GM19035 (cell line): ENCODE results near the gene GCLC.
A peak's percentile ranks its signal among the peaks of the same experiment; 100 is the strongest.
"Not testable (repeated sequence)": the region's sequence is repeated elsewhere in the genome, so short reads cannot be mapped to it uniquely, and the experiment has no call there.

Experiments used
- ATAC-seq: cut with Tn5 transposase; IDR thresholded peaks from one replicate; pipeline ENCODE4 v1.9.1; 2021; ENCODE audit not compliant: unreplicated experiment

Gene GCLC

DNA sequence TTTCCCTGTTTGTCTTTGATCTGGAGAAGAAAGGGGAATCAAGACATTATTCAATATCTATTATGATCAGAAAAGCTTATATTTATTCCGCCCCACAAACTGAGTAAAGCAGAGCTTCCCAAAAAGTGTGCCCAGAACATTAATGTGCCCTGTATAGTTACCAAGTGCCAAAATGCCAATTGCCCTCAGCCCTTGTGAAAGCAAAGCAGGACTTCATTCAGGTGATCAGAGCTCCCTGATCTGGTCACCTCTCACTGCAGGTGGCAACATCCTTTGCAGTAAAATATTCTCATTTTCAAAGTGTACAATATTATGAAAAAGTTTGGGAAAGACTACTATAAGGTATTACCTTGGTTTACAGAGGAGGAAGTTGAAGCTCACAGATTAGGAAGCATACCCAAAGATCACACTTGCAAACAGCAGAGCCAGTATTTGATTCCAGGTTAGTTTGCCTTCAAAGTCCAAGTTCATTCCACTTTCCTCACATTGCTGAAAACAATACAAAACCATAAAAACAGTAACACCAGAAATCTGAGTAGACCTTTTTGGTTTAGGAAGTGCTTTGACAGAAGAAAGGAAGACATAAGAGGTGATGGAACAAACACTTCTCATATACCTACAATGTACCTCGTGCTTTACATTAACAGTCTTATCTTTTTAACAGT, 19.6 kb upstream of the GCLC start:
- ATAC-seq = no peak

DNA sequence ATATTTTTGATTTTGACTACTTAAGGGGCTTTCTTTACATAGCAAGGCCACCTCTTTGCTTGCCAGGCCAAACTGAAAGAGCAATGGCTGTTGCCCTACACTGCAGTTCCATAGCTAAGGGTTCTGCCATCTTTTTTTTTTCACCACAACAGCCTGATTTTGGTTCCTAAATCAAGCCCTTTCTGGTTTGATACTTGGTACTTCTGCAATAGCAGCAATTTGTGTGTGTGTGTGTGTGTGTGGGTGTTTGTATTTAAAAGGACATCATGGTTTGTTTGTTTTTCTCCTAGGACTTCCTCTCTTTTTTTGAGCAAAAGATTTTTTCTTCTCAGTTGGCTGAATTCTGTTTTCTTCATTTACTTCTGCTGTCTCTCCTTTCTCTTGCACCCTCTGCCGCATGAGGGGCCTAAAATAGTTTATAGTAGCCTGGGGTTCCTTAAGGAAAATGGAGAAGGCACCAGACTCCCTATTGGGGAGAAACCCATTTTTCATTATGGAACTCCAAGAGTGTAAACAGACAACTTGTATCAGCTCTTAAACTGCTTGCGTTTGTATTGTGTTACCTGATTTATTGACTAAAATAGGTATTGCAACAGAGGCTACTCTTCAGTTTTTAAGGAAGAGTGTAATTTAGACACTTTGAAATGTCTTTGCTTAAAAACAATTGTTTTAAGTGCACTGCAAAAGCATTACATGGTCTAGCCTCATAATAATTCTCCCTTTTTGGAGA, 12.2 kb upstream of the GCLC start:
- no peak for ATAC-seq

DNA sequence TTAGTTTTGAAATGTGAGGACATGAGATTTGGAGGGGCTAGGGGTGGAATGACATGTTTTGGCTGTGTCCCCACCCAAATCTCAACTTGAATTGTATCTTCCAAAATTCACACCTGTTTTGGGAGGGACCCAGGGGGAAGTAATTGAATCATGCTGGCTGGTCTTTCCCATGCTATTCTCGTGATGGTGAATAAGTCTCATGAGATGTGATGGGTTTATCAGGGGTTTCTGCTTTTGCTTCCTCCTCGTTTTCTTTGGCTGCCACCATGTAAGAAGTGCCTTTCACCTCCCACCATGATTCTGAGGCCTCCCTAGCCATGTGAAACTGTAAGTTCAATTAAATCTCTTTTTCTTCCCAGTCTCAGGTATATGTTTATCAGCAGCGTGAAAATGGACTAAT, 8.7 kb upstream of the GCLC start:
- ATAC-seq = not testable (repeated sequence)

DNA sequence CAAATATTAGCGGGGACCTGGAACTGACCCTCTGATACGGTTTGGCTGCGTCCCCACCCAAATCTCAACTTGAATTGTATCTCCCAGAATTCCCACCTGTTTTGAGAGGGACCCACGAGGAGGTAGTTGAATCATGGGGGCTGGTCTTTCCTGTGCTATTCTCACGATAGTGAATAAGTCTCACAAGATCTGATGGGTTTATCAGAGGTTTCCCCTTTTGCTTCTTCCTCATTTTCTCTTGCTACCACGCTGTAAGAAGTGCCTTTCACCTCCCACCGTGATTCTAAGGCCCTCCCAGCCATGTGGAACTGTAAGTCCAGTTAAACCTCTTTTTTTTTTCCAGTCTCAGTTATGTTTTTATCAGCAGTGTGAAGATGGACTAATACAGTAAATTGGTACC, 6.8 kb upstream of the GCLC start:
- not testable (repeated sequence) for ATAC-seq

DNA sequence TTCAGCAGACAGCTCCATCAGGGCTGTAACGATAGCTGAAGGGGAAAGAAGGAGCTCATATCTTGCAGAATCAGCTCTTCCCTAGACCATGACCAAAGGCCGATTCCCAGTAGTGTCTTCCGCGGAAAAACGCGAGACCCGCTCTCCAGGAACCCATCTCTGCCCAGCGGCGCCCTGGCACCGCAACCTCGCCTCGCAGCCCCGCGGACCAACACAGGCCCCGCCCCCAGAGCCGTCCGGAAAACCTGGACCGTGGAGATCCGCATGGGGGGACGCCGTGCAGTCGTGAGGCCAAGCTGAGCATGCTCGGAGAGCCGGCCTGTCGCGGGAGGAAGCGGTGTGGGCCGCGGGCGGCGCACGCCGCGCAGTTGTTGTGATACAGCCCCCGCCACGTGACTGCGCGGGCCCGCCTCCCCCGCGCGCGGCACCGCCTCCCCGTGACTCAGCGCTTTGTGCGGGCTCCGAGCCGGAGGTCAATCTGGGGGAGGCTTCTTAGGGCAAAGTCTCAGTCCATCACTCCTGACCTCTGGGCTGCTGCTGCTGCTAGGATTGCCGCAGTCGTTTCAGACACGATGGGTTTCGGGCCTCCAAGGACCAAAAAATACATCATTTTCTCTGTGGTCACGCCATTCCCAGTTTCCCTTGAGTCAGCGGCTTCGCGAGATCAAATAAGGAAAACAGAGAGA, 3.1 kb upstream of the GCLC start:
- peak; percentile 68 for ATAC-seq

DNA sequence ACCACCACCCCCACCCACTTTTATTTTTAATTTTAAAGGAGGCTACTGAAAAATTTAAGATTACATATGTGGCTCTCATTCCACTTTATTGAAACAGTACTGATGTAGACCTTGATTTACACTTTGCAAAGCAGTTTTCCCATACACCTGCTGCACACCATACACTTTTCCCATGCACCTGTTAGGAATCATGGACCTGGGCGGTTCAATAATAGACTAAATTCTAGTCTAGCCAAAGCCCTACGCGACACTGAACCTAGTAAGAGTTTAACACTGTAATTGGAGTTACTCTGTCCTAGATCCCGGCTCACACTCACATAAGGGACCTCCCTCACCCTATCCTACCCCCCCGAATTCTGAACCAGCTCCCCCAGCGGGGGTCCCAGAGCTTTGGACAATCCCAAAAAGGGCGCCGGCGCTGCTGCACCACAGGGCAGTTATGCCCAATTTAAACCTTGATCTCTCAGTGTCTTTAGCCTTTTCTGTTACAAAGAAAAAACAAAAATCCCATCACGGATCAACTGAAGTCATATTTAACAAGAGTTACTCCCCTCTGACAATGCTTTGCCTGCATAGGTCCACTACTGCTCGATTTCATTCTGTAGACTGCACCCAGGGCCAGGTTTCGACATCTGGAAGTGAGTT, 2.4 kb upstream of the GCLC start:
- no peak for ATAC-seq

DNA sequence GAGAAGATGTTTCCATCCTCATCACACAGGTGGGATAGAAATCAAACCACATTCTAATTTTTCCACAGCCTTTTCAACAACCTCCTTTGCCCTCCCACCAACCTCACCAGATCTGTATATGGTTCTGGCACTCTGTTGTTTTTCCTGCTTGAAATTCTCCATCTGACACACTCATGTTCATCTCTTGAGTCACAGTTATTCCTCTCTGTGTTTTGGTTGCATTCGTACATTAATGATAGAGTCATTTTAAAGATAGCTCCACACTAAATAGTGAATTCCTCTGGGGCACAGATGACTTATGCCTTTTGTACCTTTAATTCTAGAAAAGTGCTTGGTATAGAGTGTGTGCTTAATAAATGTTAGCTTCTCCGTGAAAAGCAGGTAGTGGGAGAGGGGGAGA, 1.4 kb upstream of the GCLC start:
- ATAC-seq = no peak

DNA sequence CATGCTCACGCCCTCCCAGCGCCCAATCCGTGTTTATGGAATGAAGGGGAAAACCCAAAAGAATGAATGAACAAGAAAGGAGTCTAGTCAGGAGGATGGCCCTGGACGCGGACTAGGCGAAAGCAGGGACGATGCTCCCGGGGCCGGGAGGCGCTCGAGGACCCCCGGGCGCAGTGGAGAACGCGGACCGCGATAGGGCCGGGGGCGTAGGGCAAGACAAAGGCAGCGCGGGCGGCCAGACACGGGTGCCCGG, 758 bp downstream of the GCLC start:
- no peak for ATAC-seq

DNA sequence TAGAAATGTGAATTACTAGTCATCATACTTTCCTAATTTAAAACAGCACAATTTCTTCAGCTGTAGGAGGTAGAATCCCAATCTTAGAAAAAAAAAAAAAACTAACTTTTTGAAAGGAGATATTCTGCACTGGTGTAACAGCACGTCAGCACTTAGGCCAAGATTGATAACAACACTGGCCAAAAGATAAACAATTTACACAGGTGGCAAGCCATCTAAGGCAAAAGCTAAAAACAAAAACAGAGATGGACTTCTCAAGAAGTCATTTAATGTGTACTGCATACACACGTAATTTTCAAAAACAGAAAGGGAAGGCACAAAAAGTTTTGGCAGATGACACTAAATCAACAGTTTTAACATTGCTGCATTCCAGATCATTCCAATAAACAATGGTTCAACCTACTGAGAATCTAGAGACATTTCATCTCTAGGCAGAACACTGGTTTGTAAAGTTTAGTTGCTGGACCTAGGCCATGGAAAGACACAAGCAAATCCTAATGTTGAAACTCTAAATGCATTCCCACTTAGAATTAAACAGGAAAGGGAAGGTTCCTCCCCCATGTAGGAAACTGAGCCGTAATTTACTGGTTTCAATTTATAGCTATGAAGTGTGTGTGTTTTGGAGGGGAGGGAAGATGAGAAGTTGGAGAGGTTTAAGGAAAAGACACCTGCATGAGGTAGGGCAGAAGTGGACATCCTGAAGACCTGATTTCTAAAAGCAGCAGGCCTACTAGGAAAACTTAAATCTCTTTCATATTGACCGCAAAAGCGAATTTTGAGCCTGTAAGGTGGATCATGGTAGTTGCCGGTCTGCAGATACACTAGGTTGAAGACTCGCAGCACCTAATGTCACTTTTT, 1.3 kb downstream of the GCLC start:
- ATAC-seq = no peak

DNA sequence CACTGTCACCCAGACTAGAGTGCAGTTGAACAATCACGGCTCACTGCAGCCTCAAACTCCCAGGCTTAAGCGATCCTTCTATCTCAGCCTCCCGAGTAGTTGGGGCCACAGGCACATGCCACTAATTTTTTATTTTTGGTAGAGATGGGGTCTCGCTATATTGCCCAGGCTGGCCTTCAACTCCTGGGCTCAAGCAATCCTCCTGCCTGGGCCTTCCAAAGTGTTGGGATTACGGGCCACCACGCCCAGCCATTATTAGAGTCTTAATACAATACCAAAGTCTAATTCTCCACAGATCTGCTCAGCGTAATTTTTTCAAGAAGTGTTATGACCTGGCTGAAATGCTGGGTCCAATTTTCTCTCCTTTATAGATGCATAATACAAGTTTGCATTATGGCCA, 3.0 kb downstream of the GCLC start:
- no peak for ATAC-seq

DNA sequence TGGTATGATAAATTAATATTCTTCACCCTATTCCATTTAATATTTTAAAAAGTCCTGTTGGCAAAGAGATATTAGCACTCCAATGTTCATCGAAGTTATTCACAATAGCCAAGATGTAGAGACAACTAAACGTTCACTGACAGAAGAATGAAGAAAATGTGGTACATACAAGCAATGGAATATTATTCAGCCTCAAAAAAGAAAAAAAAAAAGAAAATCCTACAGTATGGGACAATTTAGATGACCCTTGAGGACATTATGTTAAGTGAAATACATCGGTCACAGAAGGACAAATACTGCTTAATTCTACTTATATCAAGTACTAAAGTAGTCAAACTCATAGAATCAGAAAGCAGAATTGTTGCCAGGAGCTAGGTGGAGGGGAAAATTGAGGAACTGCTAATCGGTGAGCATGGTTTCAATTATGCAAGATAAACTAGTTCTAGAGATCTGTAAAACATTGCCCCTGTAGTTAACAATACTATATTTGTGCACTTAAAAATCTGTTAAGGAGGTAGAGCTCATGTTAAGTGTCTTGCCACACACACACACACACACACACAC, 4.7 kb downstream of the GCLC start:
- ATAC-seq = no peak

DNA sequence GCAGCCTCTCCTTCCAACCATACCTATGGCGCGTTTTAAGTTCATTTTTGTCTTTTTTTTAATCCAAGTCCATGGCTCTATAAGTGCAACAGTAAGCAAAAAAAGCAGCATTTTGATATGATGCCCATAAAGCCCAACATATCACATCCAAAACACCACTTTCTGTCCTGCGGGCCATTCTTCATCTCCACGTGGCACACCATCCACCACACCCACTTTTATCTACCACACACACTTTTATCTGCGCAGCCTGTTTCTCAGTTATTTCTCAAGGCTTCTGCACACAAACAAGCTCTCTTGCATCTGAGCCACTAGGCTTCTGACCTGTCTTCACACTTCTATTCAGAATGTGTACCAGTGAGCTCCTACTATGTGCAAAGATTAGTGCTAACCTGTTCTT, 5.3 kb downstream of the GCLC start:
- ATAC-seq = no peak

DNA sequence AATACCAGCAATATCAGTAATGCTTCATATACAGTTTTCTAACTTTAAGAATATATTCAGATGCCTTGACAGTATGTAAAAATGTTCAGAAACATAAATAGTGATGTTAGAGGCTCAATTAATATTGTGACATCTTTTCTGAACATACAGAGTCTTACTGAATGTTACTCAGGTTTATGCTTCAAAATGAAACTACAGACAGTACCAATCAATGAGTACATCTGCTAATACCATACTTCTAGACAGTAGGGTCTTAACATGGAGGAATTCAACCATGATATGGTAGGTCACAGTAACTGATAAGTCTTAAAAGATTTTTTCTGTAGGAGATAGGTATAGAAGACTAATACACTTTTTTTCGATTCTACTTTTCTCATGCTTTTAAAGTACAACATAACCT, 8.3 kb downstream of the GCLC start:
- no peak for ATAC-seq

DNA sequence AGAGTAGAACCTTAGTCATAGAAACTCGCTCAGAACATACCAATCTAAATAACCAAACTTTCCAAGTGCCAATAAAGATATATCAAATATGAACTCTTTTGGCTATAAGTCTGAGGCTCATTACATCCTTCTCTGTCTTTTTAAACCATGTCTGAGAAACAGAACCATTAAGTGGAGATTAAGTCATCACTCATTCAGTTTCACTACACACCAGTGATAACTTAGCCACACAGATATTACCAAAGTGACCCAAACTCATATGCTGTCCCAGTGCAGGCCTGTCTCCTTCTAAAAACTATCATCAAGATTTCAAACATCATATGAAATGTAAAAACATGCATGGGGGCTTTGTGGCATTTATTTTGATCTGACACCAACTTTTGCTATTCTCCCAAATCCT, 12.0 kb downstream of the GCLC start:
- no peak for ATAC-seq

DNA sequence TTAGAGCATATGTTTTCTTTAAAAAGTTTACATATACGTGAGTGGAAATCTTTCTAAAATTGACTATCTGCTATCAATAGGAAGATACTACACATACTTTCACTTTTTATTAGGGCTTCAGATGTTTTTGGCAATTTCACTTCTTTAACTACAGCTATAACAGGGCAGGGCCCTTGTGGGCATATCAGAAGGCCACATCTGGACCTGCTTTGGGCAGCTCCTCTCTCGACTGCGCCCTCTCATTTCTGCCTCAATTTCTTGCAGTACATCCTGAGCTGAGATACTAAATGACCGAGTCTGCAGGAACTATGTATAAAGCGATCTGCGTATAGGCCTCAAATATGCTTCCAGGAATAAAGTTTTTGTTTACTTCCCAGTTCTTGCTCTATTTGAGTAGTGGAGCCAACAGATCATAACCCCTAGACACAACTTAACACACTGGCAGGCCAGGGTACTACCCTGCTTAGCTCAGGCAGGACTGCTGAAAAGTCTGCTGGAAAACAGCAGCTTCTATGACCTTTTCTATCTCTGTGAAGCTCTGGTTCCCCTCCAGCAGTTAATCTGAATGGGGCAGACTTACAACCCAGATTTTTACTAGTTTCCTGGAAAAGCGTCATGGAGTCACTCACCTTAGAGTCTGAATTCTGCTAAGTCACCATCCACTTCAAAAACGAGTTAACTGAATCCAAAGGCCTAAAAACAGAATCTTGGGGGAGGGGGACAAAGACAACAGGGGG, 12.7 kb downstream of the GCLC start:
- no peak for ATAC-seq

DNA sequence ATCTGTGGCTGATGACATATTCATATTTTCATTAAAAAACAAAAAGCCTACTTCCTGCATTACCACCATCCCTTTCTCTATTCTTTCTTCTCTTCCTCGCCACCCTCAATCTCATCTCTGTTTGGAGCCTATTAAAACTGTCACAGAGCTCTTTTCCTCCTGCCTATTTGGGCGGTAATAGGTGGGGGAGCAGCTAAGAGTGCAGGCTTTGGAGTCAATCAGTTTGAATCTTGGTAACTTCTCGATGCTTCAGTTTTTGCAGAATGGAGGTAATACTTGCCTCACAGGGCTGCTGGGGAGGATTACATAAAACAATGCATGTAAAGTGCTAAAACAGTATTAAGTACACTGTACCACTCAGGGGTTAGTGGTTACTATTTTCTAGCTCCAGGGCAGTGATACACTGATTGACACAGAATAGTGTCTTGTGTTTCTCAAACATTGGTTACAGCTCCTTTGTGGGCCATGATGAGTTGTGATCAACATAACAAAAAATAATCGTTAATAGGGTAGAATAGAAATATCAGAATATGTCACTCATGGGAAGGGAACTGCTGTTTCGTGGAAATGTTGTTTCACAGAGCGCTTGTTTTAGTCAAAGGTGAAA, 14.0 kb downstream of the GCLC start:
- no peak for ATAC-seq

DNA sequence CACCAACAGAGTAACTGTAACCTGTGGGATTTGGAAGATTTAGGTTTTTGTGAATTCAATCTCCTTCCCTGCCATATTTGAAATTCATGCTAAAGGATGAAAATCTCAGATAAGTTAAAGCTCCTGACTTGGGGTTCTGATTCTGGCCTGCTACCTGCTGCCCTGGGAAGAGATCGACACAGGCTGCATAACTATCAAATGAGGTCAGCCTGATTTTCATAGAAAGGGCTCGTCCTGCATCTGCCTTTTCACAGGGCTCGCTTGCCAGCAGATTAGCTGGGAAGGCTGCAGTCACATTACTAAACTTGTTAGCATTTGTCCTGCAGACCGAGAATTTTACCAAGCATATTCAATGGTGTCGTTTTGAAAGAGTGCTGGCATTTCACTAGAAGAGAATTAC, 14.6 kb downstream of the GCLC start:
- no peak for ATAC-seq

DNA sequence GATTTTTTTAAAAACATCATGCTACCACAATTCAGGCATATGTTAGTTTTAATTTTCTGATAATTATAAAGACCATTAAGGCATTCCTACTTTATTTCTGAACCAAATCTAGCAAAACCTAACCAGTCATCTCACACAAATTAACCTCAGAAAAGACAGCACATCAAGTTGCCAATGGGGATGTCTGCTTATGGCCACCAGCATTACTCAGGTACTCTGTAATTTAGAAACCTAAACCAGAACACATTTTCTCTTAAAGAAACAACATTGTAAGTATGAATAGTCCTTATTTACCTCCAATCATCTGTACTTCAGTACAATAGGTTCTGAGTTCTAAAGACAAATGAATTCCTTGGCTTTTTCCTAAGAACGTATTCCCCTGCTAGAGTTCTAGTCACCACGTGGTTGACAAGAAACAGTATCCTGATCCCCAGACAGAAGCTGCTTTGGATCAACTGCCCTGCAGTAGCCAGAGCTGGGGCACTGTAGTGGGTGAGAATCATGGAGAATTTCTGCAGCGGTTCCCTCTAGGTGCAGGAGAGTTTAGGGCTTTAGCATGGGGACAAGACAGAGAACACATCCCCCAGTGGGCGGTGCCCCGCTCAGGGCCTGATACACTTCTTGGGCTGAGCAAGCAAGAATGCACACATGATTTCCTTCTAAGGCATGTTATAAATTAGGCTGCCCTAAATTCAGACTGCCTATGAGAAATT, 15.4 kb downstream of the GCLC start:
- no peak for ATAC-seq

DNA sequence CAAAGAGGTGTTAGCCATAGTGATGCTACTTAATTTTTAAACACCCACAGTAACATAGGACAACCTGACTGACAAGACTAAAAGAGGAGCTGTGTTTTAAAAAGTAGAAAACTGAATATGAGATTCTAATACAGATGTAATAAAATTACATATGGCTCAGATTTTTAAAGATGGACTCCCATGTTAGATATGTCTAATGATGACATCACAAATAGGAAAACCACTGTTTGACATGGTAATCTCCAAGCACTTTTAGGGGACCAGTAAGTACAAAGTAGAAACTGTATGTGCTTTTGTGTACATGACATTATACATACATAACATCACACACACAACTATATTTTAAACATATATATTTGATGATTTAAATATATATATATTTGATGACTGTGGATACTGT, 16.8 kb downstream of the GCLC start:
- ATAC-seq = no peak
